Sciatic nerve (tissue), 2 donors: ENCODE results near the gene IL1RAP. TPM values are rescaled to one million over a fixed set of nuclear protein-coding genes. Genes with fewer than 3 reads are reported as not detected.
"Not testable (repeated sequence)": the region's sequence is repeated elsewhere in the genome, so short reads cannot be mapped to it uniquely, and the experiment has no call there.

ENCODE experiments used
- ATAC-seq: fragments of 200-7000 bp; cut with Tn5 transposase; one replicate; pipeline ENCODE4 v1.9.1; 2020; ENCODE audit warnings: mild to moderate bottlenecking, moderate library complexity
- DNase-seq: peaks from one replicate; pipeline ENCODE4 v3.0.0-alpha.2; 2020; ENCODE audit warnings: low spot score
- intact Hi-C: fragments of 100-400 bp; cut with DNase I; formaldehyde crosslinking; loops from one replicate; pipeline ENCODE4 v1.14.2; 2022
- total RNA-seq: library from RNA; stranded (reverse); fragmentation: NEBNext Ultra II Directional; extraction: Animal tissue kit (Norgen Biotek cat#: 25700); gene quantifications from one replicate; pipeline ENCODE4 v1.2.1, GENCODE V29; 2021
- donor health status: DM: no; HTN: no; CAD: no.
- donor health status: DM: no; HTN: no; CAD: no.

Gene IL1RAP
- total RNA-seq, 1 donor from 2014 or later, result 21.4 TPM

DNA sequence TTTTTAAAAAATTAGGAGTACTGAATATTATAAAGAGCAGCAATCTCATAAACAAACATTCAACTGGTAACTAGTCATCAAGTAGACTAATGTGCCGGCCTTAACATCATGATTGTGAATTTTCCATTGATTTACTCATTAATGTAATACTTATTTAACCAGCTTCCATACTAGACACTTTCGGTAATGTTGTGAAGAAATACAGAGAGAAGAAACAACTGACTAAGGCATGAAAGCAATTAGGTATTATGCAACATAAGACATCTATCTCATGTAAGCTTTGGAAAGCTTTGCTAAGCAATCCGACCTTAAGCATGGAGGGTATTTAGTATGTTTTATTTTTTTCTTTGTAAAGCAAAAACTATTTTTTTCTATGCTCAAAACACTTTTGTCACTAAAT is 108.0 kb downstream of the IL1RAP start:
- DNase-seq (no peak), ATAC-seq (no peak)
- intact Hi-C loops, result no loop called here

DNA sequence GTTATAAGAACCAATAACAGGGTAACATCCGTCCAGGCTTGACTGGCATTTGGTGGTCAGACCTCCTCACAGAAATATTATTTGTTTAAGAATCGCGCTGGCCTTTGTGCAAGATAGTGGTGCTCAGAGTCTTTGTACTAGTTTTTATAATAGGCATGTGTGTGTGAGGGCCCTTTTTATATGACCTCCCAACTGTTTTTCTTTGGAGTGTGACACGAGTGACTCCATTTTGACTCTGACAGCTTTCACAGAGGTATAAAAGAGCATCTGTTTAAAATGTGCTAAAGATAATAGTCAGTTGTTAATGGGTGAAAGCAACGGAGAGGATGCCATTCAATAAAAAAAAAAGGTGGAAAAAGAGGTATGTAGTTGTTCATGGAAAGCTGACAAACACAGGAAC is 110.4 kb downstream of the IL1RAP start:
- ATAC-seq (no peak), DNase-seq (no peak)
- intact Hi-C loops, result no loop called here

DNA sequence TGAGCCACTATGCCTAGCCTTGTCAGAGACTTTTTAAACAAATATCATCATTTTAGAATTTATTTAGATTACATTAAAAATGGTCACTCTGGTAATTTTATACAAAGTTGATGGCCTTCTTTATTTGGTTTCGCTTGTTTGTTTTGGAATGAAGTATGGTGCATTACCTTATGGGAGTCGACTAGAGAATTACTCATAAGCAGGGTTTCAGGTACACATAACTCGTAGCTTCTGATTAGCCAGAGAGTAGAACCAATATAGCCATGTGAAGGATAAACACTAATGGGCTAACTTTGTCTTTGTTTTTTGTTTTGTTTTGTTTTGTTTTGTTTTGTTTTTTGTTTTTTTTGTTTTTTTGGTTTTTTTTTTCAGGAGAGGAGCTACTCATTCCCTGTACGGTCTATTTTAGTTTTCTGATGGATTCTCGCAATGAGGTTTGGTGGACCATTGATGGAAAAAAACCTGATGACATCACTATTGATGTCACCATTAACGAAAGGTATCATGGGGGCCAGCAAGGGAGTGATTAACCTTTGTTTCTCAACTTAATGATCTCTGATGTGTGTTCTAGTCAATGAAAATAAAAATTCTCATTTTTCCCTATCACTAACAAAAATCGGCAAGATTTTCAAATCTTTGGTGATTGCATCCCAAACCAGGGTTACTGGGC is 113.2 kb downstream of the IL1RAP start:
- intact Hi-C loops, result no loop called here

GRCh38 chr3:190629088-190629487 is 115.2 kb downstream of the IL1RAP start:
- DNase-seq, result no peak
- intact Hi-C loops, result no loop called here
- ATAC-seq, result no peak

More for the DNA sequence above, 113.2 kb downstream of the IL1RAP start:
- DNase-seq (no peak), ATAC-seq (no peak)

DNA sequence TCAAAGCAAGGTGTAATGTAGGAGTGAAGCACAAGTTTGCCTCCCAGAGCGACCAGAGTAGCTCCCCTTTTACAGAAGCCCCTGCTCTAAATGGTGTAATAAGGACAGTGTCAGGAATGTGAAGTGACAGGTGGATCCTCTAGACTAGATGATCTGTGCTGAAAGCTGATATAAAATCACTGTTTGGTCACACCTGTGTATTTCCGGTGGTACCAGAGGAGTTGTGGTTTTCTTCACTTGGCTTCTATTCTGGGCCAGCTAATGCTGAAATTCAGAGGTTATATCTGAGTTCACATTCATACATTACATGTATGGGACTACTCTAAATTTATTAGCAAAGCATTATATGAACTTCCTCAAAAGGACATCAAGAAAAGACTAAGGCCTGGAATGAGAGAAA is 117.4 kb downstream of the IL1RAP start:
- intact Hi-C loops, result no loop called here
- DNase-seq, result no peak
- no peak for ATAC-seq

DNA sequence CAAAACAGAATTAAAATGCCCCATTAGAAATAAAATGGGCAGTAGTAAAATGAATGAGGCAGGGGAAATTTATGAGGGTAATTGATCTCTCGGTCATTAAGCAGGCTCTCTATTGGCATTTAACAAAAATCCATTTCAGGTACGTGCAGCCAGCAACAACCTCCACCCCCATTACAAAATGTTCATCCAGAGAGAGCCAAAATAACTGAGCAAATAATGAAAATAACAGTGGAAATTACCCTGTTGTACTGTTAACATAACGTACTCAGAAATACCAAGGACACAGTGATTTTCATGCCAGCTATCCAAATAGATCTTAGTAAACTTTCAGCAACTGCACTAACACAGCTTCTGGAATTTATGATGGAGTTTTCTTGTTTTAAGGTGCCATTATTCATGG is 127.7 kb downstream of the IL1RAP start:
- intact Hi-C loops, result no loop called here
- ATAC-seq (no peak), DNase-seq (no peak)

GRCh38 chr3:190642016-190642415 is 128.1 kb downstream of the IL1RAP start:
- intact Hi-C loops, result no loop called here
- ATAC-seq, result no peak
- DNase-seq, result no peak

DNA sequence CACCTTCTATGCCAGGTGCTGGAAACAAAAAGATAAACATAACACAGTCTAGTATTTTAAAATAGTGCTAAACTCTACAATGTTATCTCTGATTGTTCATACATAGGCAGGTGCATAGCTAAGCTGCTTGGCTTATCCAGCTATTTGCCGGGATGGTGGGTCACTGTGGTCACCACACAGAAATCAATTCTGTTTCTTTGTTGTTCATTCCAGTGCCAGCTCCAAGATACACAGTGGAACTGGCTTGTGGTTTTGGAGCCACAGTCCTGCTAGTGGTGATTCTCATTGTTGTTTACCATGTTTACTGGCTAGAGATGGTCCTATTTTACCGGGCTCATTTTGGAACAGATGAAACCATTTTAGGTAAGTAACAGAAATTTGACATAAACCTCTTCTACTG is 130.2 kb downstream of the IL1RAP start:
- intact Hi-C loops, result no loop called here
- ATAC-seq (no peak), DNase-seq (no peak)

DNA sequence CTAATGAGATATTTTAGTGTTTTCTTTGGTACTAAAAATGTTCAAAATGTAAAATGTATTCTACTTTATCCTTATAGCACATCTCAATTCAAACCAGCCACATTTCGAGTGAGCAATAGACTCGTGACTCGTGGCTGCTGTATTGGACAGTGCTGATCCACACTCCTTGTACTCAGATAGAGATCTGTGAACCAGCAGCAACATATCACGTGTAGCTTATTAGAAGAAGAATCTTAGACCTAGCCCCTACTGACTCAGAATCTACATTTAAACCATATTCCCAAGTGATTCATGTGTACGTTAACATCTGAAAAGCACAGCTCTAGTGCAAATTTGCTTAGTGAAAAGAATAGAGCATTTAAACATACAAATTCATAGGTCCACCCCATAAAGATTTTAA is 130.9 kb downstream of the IL1RAP start:
- intact Hi-C loops, result no loop called here
- ATAC-seq (no peak), DNase-seq (no peak)

DNA sequence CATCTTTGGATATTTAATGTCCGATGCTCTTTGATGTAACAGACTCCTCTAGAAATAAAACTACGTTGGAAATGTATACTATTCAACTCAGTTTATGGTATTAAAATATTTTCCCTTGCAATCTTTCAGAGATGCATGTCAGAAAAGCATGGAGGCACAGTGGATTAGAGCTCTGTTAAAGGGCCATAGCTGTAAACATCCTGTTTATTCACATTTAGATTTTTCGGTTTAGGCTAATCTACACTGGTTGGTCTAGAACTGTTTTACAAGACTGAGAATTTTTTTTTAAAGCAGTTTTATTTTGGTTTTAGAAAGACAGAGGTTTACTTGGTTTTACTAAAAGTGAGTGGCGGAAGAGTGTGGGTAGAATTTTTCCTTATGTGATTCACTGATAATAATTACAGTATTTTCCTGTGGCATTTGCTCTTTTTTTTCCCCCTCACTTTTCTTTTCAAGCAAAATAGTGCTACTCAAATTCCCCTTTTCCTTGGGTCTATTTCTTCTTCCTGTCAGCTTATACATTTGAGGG is 132.1 kb downstream of the IL1RAP start:
- ATAC-seq (no peak), DNase-seq (no peak)
- intact Hi-C loops, result no loop called here

GRCh38 chr3:190646996-190647395 is 133.1 kb downstream of the IL1RAP start:
- intact Hi-C loops, result no loop called here
- DNase-seq, result no peak
- ATAC-seq, result no peak

DNA sequence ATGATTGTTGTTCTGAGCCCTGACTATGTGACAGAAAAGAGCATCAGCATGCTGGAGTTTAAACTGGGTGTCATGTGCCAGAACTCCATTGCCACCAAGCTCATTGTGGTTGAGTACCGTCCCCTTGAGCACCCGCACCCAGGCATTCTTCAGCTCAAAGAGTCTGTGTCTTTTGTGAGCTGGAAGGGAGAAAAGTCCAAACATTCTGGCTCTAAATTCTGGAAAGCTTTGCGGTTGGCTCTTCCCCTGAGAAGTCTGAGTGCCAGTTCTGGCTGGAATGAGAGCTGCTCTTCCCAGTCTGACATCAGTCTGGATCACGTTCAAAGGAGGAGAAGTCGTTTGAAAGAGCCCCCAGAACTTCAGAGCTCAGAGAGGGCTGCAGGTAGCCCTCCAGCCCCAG is 142.0 kb downstream of the IL1RAP start:
- DNase-seq (no peak), ATAC-seq (no peak)
- intact Hi-C loops, result no loop called here

DNA sequence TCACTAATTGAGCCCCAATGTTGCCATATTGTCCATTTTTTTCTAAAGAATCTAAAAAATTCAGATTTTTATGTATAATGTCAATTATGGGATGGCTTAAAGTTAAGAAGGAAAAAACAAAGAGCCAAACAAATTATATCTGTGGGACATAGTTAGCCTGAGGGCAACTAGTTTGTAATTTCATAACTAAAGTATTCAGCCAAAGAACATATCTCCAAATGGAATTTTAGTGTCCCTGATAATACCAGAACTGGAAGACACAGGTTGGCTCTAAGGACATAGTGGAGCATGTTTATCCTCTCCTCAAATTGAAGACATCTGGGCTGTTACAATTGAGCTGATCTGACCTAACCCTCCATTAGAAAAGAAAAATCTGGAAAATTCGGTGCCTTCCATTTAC is 144.2 kb downstream of the IL1RAP start:
- intact Hi-C loops, result no loop called here
- ATAC-seq, result no peak
- no peak for DNase-seq

DNA sequence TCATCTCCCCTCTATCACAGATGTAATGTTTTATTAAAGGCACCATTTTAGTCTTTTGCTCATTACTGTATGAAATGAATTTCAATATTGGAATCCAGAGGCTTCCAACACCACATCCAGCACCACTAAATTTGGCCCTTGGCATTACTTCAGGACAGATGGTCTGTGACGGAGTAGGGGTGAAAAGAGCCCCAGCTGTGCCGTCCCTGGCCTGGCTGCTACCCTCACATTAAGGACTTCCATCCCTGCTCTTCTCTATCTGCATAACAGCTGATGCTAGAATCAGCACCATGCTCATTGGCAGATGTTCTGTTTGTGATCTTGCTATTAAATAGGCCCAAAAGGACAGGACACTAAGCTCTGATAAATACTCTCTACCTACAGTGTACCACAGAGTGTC is 152.9 kb downstream of the IL1RAP start:
- intact Hi-C loops, result no loop called here
- no peak for ATAC-seq
- DNase-seq, result no peak

DNA sequence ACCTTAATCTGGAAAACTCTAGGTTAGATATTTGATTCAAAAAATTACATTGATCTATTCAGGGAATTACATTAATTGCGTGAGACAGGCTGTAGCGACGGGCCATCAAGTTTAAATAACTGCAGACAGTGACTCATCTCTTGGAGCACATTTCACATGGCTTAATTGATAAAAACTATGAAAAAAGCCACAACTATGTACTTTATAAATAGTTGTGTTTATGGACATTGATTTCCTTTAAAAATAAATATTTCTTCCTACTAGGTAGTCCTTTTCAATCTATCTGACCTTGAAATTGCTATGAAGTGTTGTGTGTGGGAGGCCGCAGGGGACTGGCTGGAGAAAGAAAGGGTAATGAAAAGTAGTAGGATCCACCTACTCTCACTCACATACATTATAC is 157.8 kb downstream of the IL1RAP start:
- ATAC-seq, result no peak
- DNase-seq, result no peak
- intact Hi-C loops, result no loop called here

GRCh38 chr3:190673148-190673547 is 159.3 kb downstream of the IL1RAP start:
- DNase-seq (no peak), ATAC-seq (no peak)
- intact Hi-C loops, result no loop called here

DNA sequence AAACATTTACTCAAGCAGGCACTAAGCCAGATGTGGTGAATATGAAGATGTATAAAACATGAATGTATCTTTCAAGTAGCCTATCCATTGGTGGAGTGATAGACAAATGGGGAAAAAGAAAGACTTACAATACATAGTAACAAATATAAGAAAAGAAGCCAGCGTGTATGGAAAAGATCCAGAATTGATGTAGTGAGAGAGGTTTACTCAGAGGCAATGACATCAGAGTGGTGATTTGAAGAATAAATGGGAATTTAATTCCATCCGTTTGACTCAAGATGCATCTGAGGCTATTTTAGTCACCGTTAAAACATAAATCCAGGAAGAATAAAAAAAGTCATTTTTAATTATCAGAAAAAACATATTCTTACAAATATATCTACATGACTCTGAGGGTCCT is 162.6 kb downstream of the IL1RAP start:
- ATAC-seq, result no peak
- intact Hi-C loops, result no loop called here

DNA sequence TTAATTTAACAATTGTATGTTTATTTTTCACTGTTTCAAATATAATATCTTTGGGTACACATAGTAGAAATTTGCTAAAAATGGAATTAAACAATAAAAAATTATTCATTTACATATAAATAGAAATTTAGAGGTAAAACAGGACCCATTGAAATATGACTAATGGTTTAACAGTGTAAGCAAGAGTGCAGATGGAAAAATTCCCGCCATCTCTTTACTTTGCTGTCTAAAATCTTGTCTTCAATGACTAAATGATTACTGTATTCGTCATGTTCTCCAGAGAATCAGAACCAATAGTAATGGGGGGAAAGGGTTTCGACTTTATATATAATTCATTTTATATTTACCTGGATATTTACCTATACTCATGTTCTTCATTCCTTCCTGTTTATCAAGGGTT is 163.1 kb downstream of the IL1RAP start:
- intact Hi-C loops, result no loop called here
- DNase-seq (no peak), ATAC-seq (no peak)

More for the DNA sequence above, 162.6 kb downstream of the IL1RAP start:
- DNase-seq, result no peak

DNA sequence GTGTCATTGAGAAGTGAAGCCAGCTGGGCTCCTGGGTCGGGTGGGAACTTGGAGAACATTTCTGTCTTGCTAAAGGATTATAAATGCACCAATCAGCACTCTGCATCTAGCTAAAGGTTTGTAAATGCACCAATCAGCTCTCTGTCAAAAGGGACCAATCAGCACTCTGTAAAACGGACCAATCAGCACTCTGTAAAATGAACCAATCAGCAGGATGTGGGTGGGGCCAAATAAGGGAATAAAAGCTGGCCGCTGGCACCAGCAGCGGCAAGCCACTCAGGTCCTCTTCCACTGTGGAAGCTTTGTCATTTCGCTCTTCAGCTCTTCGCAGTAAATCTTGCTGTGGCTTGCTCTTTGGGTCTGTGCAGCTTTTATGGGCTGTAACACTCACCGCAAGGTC is 164.0 kb downstream of the IL1RAP start:
- intact Hi-C loops, DNase-seq, ATAC-seq: not testable (repeated sequence)

- no peak for DNase-seq
- intact Hi-C loops, result no loop called here
- no peak for ATAC-seq
These were observed 166.8 kb downstream of the IL1RAP start for GRCh38 chr3:190680691-190681090.

DNA sequence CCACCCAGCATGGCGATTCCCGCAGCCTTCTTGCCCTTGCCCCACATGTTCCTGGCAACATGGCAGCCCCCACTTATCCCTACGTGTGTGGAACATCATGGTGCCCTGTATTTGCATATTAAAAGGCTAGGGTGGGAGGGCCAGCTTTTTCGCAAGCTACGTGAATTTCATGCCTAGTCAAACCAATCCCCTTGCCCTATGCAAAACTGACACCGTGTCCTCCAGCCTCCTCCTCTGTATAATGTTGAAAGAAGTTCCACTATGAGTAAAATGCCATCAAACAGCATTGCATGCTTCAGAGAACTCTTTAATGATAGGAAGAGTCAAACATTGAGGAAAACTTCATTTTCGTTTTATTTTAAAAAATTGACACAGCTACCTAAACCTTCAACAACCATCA is 170.9 kb downstream of the IL1RAP start:
- intact Hi-C loops, result no loop called here
- no peak for DNase-seq
- no peak for ATAC-seq
